Stimulated activated CD8-positive, alpha-beta memory T cell treated with anti-CD3 and anti-CD28 coated beads, Interleukin-12 subunit alpha, Interleukin-12 subunit beta, amount 100 ng/mL, for 24 hours (primary cell): Measurements from ENCODE around the gene RIPOR3.
"Not testable (repeated sequence)": the region's sequence is repeated elsewhere in the genome, so short reads cannot be mapped to it uniquely, and the experiment has no call there.

Source experiments
- DNase-seq: peaks from one replicate; pipeline ENCODE4 v3.0.0-alpha.2; 2020; ENCODE audit errors: extremely low read depth

Gene RIPOR3

GRCh38 chr20:50572938-50573777 is 118.2 kb downstream of the RIPOR3 start:
- no peak for DNase-seq

GRCh38 chr20:50571466-50571865 is 119.9 kb downstream of the RIPOR3 start:
- no peak for DNase-seq

- no peak for DNase-seq
These were observed 121.2 kb downstream of the RIPOR3 start for GRCh38 chr20:50569864-50570836.

- DNase-seq = not testable (repeated sequence)
These were observed 121.9 kb downstream of the RIPOR3 start for GRCh38 chr20:50569487-50569863.

GRCh38 chr20:50568549-50568942 is 122.8 kb downstream of the RIPOR3 start:
- DNase-seq = no peak

- no peak for DNase-seq
These were observed 123.3 kb downstream of the RIPOR3 start for GRCh38 chr20:50567860-50568548.

GRCh38 chr20:50565871-50566270 is 125.5 kb downstream of the RIPOR3 start:
- no peak for DNase-seq

GRCh38 chr20:50565383-50565782 is 126.0 kb downstream of the RIPOR3 start:
- no peak for DNase-seq

- DNase-seq = no peak
These were observed 128.0 kb downstream of the RIPOR3 start for GRCh38 chr20:50563133-50563944.

- DNase-seq = no peak
These were observed 129.1 kb downstream of the RIPOR3 start for GRCh38 chr20:50562262-50562701.

- DNase-seq = peak; percentile 36
These were observed 129.8 kb downstream of the RIPOR3 start for GRCh38 chr20:50561379-50562078.

GRCh38 chr20:50560867-50561266 is 130.5 kb downstream of the RIPOR3 start:
- no peak for DNase-seq

- DNase-seq = no peak
These were observed 131.3 kb downstream of the RIPOR3 start for GRCh38 chr20:50559856-50560638.

- no peak for DNase-seq
These were observed 132.2 kb downstream of the RIPOR3 start for GRCh38 chr20:50559149-50559548.

GRCh38 chr20:50558483-50558925 is 132.8 kb downstream of the RIPOR3 start:
- DNase-seq = no peak

GRCh38 chr20:50557549-50558134 is 133.7 kb downstream of the RIPOR3 start:
- DNase-seq = no peak

- no peak for DNase-seq
These were observed 135.7 kb downstream of the RIPOR3 start for GRCh38 chr20:50555662-50556061.

GRCh38 chr20:50554694-50555579 is 136.4 kb downstream of the RIPOR3 start:
- DNase-seq = no peak
